ENCODE measurements around the gene OGN. TPM values are rescaled to one million over a fixed set of nuclear protein-coding genes. Genes with fewer than 3 reads are reported as not detected.

OGN gene
- total RNA-seq, 2 donors from 2014 or later = 210 to 600 TPM

GRCh38 chr9:92333282-92333634 is 71.1 kb downstream of the OGN start:
- ATAC-seq (ENCODE audit: insufficient number of reproducible peaks, low FRiP score, low read depth) (no peak), DNase-seq (ENCODE audit: low spot score) (no peak)
- no peaks in the 10 kb centered on the region for H3K36me3 ChIP-seq
- no peak for TF ChIP-seq CTCF (IDR thresholded peaks at IDR 0.05)
- no peaks in the 10 kb centered on the region for H3K27me3 ChIP-seq (replicated peaks; ENCODE audit: insufficient read depth)
- H3K4me3 ChIP-seq = no peak overlapping the region
- no peaks in the 10 kb centered on the region for H3K9me3 ChIP-seq
- H3K4me1 ChIP-seq (ENCODE audit: control insufficient read depth in 1 of 2, low read depth in 2 of 2) = no peaks in the 10 kb centered on the region
- H3K27ac ChIP-seq = no peak overlapping the region

Other genes with a start within 250 kb of the OGN start
- 100 to 1,000 TPM in 1 of 2 donors, 10 to 100 TPM in 1; 79.3 to 150 TPM for gene IARS1, start 110.9 kb downstream of the OGN start, total RNA-seq
- 10 to 100 TPM; 33.6 to 49.1 TPM for gene NOL8, start 79.2 kb downstream of the OGN start, total RNA-seq
- gene CENPP, start 78.6 kb downstream of the OGN start, total RNA-seq = 10 to 100 TPM in 1 of 2 donors, 1 to 10 TPM in 1; 3.8 to 13.6 TPM
- 100 to 1,000 TPM; 200 TPM for gene OMD, start 19.9 kb upstream of the OGN start, total RNA-seq
- 100 to 1,000 TPM; 110 to 122 TPM for gene ASPN, start 77.9 kb upstream of the OGN start, total RNA-seq
- gene ECM2, start 131.4 kb upstream of the OGN start, total RNA-seq = 10 to 100 TPM; 63.6 to 78.7 TPM

All from thoracic aorta (tissue), 2 donors.